SK-N-SH treated with all-trans-retinoic acid at 6 μM for 48 hours (cell line): ENCODE results near the gene MPDZ.

Experiments
- ATAC-seq: fragments of 200-7000 bp; cut with Tn5 transposase; 3 replicates; pipeline ENCODE4 v1.9.1; 2020; ENCODE audit warnings: mild to moderate bottlenecking, moderate library complexity
- ARNTL ChIP-seq: fragments of 450-650 bp; formaldehyde crosslinking; IDR thresholded peaks from 2 replicates; pipeline ENCODE4 v1.5.0; 2020; ENCODE audit warnings: low read depth, mild to moderate bottlenecking, moderate library complexity, borderline replicate concordance
- BACH2 ChIP-seq: fragments of 250-450 bp; sonication (Bioruptor Pico); IDR thresholded peaks from 2 replicates; pipeline ENCODE4 v1.9.0; 2021; ENCODE audit warnings: mild to moderate bottlenecking, borderline replicate concordance
- ESRRG ChIP-seq: fragments of 250-450 bp; sonication (Bioruptor Pico); IDR thresholded peaks from 2 replicates; pipeline ENCODE4 v1.6.1; 2021; ENCODE audit warnings: mild to moderate bottlenecking
- ISL1 ChIP-seq: fragments of 250-450 bp; sonication (Bioruptor Pico); IDR thresholded peaks from 2 replicates; pipeline ENCODE4 v2.1.2; 2022; ENCODE audit warnings: mild to moderate bottlenecking, moderate library complexity
- OSR1 ChIP-seq: fragments of 250-450 bp; sonication (Bioruptor Pico); IDR thresholded peaks from 2 replicates; pipeline ENCODE4 v1.8.0; 2022; ENCODE audit warnings: moderate library complexity, mild to moderate bottlenecking, inconsistent platforms
- PPARA ChIP-seq: fragments of 250-450 bp; sonication (Bioruptor Pico); IDR thresholded peaks from 2 replicates; pipeline ENCODE4 v1.5.0; 2020; ENCODE audit warnings: mild to moderate bottlenecking, borderline replicate concordance
- RARB ChIP-seq: fragments of 250-450 bp; sonication (Bioruptor Pico); IDR thresholded peaks from 2 replicates; pipeline ENCODE4 v1.8.0; 2021; ENCODE audit warnings: mild to moderate bottlenecking, moderate library complexity
- SNAI2 ChIP-seq: fragments of 250-450 bp; sonication (Bioruptor Pico); IDR thresholded peaks from 2 replicates; pipeline ENCODE4 v1.5.0; 2020; ENCODE audit warnings: mild to moderate bottlenecking, moderate library complexity
- TOX ChIP-seq: fragments of 250-450 bp; sonication (Bioruptor Pico); IDR thresholded peaks from 2 replicates; pipeline ENCODE4 v1.8.0; 2021; ENCODE audit warnings: mild to moderate bottlenecking, moderate library complexity, borderline replicate concordance
- ZC3H10 ChIP-seq: fragments of 250-450 bp; sonication (Bioruptor Pico); IDR thresholded peaks from 2 replicates; pipeline ENCODE4 v1.5.1; 2021; ENCODE audit warnings: mild to moderate bottlenecking, moderate library complexity
- ZFP3 ChIP-seq: fragments of 250-450 bp; sonication (Bioruptor Pico); IDR thresholded peaks from 2 replicates; pipeline ENCODE4 v1.5.0; 2020; ENCODE audit warnings: mild to moderate bottlenecking, moderate library complexity
- ZFP30 ChIP-seq: fragments of 450-650 bp; formaldehyde crosslinking; IDR thresholded peaks from 2 replicates; pipeline ENCODE4 v1.5.0; 2022; ENCODE audit warnings: mild to moderate bottlenecking, moderate library complexity
- ZNF70 ChIP-seq: fragments of 450-650 bp; formaldehyde crosslinking; IDR thresholded peaks from 2 replicates; pipeline ENCODE4 v1.5.0; 2020; ENCODE audit warnings: mild to moderate bottlenecking, moderate library complexity
- TF ChIP-seq, protein P1 (sequence below): fragments of 250-450 bp; sonication (Bioruptor Pico); IDR thresholded peaks from 2 replicates; pipeline ENCODE4 v1.5.1; 2020; ENCODE audit warnings: low read depth, mild to moderate bottlenecking, moderate library complexity
- TF ChIP-seq, protein P2 (sequence below): fragments of 250-450 bp; sonication (Bioruptor Pico); IDR thresholded peaks from 2 replicates; pipeline ENCODE4 v1.5.0; 2020; ENCODE audit warnings: mild to moderate bottlenecking, moderate library complexity
- TF ChIP-seq, protein P3 (sequence below): fragments of 250-450 bp; sonication (Bioruptor Pico); IDR thresholded peaks from 2 replicates; pipeline ENCODE4 v1.8.0; 2020; ENCODE audit warnings: mild to moderate bottlenecking, moderate library complexity, borderline replicate concordance
- TF ChIP-seq, protein P4 (sequence below): fragments of 250-450 bp; sonication (Bioruptor Pico); IDR thresholded peaks from 2 replicates; pipeline ENCODE4 v1.8.0; 2021; ENCODE audit warnings: low read depth, mild to moderate bottlenecking, moderate library complexity, borderline replicate concordance
- TF ChIP-seq, protein P5 (sequence below): fragments of 250-450 bp; sonication (Bioruptor Pico); IDR thresholded peaks from 2 replicates; pipeline ENCODE4 v1.5.1; 2021; ENCODE audit warnings: mild to moderate bottlenecking, moderate library complexity

The MPDZ gene

DNA sequence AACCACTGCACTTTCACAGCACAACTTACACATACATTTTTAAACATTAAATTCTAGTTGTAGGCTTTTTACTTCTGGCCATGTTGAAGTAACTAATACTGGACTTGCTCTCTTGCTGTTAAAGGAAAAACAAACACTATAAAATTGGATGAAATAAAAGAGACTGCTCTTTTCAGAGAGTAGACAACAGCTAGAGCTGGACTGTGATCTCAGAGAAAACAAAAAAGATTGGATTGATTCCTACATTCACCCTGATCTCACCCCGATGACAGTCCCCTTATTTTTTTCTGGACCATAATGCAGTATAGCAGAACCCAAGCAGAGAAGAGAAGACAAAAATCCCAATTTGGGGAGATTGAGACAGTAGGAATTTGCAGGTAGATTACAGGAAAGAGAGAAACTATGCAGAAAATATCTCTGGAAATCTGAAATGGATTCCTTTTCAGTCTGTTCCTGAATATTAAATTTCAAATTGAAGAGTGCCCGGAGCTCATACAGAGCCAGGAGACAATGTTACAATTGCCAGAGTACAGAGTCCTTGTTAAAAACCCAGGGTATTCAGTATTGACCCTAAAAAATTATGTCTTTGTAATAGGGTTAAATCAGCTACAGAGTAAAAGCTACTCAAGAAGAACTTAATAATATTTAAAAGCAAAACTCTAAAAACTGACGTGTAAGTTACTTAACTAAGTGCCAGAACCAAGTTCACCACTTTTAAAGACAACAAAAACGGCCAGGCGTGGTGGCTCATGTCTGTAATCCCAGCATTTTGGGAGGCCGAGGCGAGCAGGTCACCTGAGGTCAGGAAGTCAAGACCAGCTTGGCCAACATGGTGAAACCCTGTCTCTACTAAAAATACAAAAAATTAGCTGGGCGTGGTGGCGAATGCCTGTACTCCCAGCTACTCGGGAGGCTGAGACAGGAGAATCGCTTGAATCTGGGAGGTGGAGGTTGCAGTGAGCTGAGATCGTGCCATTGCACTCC, 208.6 kb downstream of the MPDZ start:
- TF ChIP-seq, protein P1, sequence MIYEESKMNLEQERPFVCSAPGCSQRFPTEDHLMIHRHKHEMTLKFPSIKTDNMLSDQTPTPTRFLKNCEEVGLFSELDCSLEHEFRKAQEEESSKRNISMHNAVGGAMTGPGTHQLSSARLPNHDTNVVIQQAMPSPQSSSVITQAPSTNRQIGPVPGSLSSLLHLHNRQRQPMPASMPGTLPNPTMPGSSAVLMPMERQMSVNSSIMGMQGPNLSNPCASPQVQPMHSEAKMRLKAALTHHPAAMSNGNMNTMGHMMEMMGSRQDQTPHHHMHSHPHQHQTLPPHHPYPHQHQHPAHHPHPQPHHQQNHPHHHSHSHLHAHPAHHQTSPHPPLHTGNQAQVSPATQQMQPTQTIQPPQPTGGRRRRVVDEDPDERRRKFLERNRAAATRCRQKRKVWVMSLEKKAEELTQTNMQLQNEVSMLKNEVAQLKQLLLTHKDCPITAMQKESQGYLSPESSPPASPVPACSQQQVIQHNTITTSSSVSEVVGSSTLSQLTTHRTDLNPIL (CRISPR knock-in tag): no peak
- TF ChIP-seq ZC3H10 (CRISPR knock-in tag): no peak
- TF ChIP-seq OSR1 (CRISPR knock-in tag): no peak
- 0 out of 3 replicates have a peak, but pooled peaks have one; percentile 28 for ATAC-seq

DNA sequence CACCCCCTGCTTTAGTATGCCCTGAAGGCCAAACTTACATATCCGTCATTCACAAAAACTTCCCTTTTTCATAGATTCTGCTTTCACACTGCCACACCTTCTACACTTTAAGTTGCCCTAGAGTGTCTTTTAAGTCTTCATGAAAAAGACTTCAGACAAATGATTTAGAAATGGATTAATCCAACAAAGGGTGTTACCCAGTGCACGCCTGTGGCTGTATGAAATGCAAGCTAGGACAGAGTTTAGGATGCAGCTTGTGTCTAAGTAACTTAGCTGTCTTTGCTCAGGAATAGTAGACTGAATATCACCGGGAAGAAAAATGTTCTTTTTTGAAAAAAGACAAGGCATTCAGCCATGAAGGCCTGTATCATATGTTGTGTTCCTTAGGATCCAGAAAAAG, 210.0 kb downstream of the MPDZ start:
- ATAC-seq: no peak
- TF ChIP-seq ZNF70 (CRISPR knock-in tag) (no peak), ESRRG (CRISPR knock-in tag) (no peak)

DNA sequence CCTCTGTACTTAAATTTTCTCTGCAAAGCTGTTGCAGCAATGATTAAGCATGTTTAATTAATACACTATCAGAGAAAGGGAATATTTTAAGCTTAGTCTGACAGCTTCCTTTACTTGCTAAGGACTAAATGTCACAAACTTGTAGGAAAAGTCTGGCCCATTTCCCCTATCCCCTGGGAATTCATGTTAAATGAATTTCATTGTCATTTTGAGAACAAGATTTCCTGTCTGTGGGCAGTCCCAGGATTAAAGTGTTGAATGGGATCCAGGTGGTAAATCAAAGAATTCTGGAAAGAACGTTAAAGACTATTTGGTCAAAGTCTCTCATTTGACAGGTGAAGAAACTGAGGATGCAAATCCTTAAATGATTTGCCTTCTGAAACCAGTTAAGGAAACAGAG, 214.8 kb downstream of the MPDZ start:
- ATAC-seq: no peak

DNA sequence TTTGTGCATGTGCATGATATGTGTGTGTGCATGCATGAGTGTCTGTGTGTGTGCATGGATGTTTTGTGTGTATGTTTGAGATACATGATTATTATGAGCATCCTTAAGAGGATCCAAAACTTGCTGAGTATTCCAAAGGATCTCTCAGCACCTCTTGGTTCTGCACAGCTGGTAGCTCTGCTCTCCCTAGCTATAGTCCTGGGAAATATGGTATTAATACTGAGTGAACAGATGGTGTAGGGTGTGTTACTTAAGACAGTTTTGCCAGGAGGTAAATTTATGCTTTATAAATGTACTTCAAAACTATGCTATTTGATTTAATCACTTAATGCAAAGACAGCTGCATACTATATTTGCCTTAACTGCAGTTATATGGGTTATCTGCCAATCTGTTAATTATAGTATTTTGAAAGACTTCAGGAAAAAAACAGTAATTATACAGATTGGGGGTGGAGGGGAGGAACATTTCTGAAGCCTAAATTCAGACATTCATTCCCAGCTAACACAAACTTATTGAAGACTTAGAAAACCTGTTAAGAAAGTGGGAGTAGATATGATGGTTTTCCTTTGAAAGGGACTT, 215.5 kb downstream of the MPDZ start:
- ATAC-seq: no peak
- TF ChIP-seq ZFP3 (CRISPR knock-in tag) (no peak), RARB (CRISPR knock-in tag) (no peak), ARNTL (CRISPR knock-in tag) (no peak), ESRRG (CRISPR knock-in tag) (no peak), OSR1 (CRISPR knock-in tag) (no peak)
- TF ChIP-seq, protein P2, sequence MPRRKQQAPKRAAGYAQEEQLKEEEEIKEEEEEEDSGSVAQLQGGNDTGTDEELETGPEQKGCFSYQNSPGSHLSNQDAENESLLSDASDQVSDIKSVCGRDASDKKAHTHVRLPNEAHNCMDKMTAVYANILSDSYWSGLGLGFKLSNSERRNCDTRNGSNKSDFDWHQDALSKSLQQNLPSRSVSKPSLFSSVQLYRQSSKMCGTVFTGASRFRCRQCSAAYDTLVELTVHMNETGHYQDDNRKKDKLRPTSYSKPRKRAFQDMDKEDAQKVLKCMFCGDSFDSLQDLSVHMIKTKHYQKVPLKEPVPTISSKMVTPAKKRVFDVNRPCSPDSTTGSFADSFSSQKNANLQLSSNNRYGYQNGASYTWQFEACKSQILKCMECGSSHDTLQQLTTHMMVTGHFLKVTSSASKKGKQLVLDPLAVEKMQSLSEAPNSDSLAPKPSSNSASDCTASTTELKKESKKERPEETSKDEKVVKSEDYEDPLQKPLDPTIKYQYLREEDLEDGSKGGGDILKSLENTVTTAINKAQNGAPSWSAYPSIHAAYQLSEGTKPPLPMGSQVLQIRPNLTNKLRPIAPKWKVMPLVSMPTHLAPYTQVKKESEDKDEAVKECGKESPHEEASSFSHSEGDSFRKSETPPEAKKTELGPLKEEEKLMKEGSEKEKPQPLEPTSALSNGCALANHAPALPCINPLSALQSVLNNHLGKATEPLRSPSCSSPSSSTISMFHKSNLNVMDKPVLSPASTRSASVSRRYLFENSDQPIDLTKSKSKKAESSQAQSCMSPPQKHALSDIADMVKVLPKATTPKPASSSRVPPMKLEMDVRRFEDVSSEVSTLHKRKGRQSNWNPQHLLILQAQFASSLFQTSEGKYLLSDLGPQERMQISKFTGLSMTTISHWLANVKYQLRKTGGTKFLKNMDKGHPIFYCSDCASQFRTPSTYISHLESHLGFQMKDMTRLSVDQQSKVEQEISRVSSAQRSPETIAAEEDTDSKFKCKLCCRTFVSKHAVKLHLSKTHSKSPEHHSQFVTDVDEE (CRISPR knock-in tag): no peak
- TF ChIP-seq, protein P1 (CRISPR knock-in tag): no peak
- TF ChIP-seq, protein P3, sequence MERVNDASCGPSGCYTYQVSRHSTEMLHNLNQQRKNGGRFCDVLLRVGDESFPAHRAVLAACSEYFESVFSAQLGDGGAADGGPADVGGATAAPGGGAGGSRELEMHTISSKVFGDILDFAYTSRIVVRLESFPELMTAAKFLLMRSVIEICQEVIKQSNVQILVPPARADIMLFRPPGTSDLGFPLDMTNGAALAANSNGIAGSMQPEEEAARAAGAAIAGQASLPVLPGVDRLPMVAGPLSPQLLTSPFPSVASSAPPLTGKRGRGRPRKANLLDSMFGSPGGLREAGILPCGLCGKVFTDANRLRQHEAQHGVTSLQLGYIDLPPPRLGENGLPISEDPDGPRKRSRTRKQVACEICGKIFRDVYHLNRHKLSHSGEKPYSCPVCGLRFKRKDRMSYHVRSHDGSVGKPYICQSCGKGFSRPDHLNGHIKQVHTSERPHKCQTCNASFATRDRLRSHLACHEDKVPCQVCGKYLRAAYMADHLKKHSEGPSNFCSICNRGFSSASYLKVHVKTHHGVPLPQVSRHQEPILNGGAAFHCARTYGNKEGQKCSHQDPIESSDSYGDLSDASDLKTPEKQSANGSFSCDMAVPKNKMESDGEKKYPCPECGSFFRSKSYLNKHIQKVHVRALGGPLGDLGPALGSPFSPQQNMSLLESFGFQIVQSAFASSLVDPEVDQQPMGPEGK: no peak

More for the DNA sequence above, 214.8 kb downstream of the MPDZ start:
- TF ChIP-seq, protein P4, sequence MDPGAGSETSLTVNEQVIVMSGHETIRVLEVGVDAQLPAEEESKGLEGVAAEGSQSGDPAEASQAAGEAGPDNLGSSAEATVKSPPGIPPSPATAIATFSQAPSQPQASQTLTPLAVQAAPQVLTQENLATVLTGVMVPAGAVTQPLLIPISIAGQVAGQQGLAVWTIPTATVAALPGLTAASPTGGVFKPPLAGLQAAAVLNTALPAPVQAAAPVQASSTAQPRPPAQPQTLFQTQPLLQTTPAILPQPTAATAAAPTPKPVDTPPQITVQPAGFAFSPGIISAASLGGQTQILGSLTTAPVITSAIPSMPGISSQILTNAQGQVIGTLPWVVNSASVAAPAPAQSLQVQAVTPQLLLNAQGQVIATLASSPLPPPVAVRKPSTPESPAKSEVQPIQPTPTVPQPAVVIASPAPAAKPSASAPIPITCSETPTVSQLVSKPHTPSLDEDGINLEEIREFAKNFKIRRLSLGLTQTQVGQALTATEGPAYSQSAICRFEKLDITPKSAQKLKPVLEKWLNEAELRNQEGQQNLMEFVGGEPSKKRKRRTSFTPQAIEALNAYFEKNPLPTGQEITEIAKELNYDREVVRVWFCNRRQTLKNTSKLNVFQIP (CRISPR knock-in tag): no peak
- TF ChIP-seq, protein P3: no peak
- TF ChIP-seq ARNTL (CRISPR knock-in tag) (no peak), TOX (no peak), SNAI2 (CRISPR knock-in tag) (no peak), PPARA (CRISPR knock-in tag) (no peak), ZFP3 (CRISPR knock-in tag) (no peak), ZFP30 (CRISPR knock-in tag) (no peak), ZNF70 (CRISPR knock-in tag) (no peak), ESRRG (CRISPR knock-in tag) (no peak), ISL1 (CRISPR knock-in tag) (no peak), BACH2 (no peak), OSR1 (CRISPR knock-in tag) (no peak)
- TF ChIP-seq, protein P5, sequence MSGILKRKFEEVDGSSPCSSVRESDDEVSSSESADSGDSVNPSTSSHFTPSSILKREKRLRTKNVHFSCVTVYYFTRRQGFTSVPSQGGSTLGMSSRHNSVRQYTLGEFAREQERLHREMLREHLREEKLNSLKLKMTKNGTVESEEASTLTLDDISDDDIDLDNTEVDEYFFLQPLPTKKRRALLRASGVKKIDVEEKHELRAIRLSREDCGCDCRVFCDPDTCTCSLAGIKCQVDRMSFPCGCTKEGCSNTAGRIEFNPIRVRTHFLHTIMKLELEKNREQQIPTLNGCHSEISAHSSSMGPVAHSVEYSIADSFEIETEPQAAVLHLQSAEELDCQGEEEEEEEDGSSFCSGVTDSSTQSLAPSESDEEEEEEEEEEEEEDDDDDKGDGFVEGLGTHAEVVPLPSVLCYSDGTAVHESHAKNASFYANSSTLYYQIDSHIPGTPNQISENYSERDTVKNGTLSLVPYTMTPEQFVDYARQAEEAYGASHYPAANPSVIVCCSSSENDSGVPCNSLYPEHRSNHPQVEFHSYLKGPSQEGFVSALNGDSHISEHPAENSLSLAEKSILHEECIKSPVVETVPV (CRISPR knock-in tag): no peak
- TF ChIP-seq, protein P1 (CRISPR knock-in tag): no peak
